Urothelium cell line (cell line): Measurements from ENCODE around the gene IGSF8.

Experiments
- DNase-seq: peaks from one replicate; pipeline ENCODE4 v3.0.0; 2011; ENCODE audit warnings: low spot score, mixed read lengths
- FAIRE-seq: peaks from 2 replicates; lab custom pipeline; 2011; peaks lifted over from hg19 to GRCh38; lab: Jason Lieb, UNC

Gene IGSF8

GRCh38 chr1:160045653-160046052 is 52.8 kb downstream of the IGSF8 start:
- DNase-seq: no peak
- no peak for FAIRE-seq

GRCh38 chr1:160043543-160043942 is 54.9 kb downstream of the IGSF8 start:
- FAIRE-seq: no peak

More at GRCh38 chr1:160043543-160043942, 54.9 kb downstream of the IGSF8 start:
- no peak for DNase-seq
